ENCODE results near the gene DHRS4.
"Not testable (repeated sequence)": the region's sequence is repeated elsewhere in the genome, so short reads cannot be mapped to it uniquely, and the experiment has no call there.

DNA sequence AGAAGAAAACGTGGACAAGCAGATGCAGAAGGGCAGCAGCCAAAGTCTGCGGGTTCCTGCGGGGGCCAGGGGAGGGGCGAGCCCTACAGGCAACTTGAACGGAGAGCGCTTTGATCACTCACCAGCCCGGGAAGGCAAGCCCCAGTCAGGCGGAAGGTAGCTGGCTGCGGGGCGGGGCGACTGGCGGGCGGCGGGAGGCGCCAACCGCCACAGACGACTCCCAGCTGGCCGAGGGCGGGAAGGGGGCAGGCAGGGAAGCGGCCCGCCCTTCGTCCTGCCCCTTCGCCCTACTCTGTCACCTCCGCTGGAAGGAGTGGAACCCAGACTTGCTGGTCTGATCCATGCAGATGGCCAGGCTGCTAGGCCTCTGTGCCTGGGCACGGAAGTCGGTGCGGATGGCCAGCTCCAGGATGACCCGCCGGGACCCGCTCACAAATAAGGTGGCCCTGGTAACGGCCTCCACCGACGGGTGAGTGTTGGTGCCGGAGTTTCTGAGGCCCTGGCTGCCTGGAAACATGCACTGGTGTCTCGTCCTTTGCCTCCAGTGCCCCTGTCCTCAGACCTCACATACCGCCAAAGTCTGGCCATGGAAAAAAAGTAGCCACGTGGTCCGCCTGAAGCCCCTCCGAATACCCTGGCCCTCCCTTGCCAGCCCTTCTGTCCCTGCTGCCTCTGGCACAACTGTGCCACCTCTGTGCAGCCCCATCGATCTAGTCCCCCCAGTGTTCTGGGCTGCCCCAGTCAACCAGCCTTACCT lies 35.2 kb downstream of the DHRS4 start, which contains the start of gene DHRS4L2:
- TF ChIP-seq, protein P1, sequence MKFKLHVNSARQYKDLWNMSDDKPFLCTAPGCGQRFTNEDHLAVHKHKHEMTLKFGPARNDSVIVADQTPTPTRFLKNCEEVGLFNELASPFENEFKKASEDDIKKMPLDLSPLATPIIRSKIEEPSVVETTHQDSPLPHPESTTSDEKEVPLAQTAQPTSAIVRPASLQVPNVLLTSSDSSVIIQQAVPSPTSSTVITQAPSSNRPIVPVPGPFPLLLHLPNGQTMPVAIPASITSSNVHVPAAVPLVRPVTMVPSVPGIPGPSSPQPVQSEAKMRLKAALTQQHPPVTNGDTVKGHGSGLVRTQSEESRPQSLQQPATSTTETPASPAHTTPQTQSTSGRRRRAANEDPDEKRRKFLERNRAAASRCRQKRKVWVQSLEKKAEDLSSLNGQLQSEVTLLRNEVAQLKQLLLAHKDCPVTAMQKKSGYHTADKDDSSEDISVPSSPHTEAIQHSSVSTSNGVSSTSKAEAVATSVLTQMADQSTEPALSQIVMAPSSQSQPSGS (CRISPR knock-in tag; IDR thresholded peaks at IDR 0.05), result not testable (repeated sequence)
- TF ChIP-seq, protein P2, sequence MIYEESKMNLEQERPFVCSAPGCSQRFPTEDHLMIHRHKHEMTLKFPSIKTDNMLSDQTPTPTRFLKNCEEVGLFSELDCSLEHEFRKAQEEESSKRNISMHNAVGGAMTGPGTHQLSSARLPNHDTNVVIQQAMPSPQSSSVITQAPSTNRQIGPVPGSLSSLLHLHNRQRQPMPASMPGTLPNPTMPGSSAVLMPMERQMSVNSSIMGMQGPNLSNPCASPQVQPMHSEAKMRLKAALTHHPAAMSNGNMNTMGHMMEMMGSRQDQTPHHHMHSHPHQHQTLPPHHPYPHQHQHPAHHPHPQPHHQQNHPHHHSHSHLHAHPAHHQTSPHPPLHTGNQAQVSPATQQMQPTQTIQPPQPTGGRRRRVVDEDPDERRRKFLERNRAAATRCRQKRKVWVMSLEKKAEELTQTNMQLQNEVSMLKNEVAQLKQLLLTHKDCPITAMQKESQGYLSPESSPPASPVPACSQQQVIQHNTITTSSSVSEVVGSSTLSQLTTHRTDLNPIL (CRISPR knock-in tag; IDR thresholded peaks at IDR 0.05), result not testable (repeated sequence)
